SIG-M5 (cell line): ENCODE results near the gene COMT.
"Not testable (repeated sequence)": the region's sequence is repeated elsewhere in the genome, so short reads cannot be mapped to it uniquely, and the experiment has no call there.

ENCODE experiments used
- DNase-seq: peaks from one replicate; lab custom pipeline; 2025; lab: John Stamatoyannopoulos, UW

The COMT gene

GRCh38 chr22:19941365-19942082 is at the start of gene COMT, which contains the start of gene TXNRD2:
TSS of gene COMT (plus strand) at chr22:19941772. CDS start at chr22:19962527, 20,755 bp downstream.
TSS of gene TXNRD2 (minus strand) at chr22:19941818. CDS start at chr22:19941803, 15 bp downstream.
- no peak for DNase-seq

- no peak for DNase-seq
Measured at GRCh38 chr22:19892257-19892879, 49.2 kb upstream of the COMT start.

- DNase-seq = no peak
Measured at GRCh38 chr22:19892925-19893324, 48.6 kb upstream of the COMT start.

GRCh38 chr22:19893363-19893762 is 48.2 kb upstream of the COMT start:
- DNase-seq = no peak

- DNase-seq = no peak
Measured at GRCh38 chr22:19895160-19895849, 46.3 kb upstream of the COMT start.

- no peak for DNase-seq
Measured at GRCh38 chr22:19896665-19897355, 44.8 kb upstream of the COMT start.

- DNase-seq = no peak
Measured at GRCh38 chr22:19897726-19898125, 43.8 kb upstream of the COMT start.

GRCh38 chr22:19898145-19898544 is 43.4 kb upstream of the COMT start:
- no peak for DNase-seq

- DNase-seq = no peak
Measured at GRCh38 chr22:19898831-19899567, 42.6 kb upstream of the COMT start.

GRCh38 chr22:19900707-19901436 is 40.7 kb upstream of the COMT start:
- DNase-seq = no peak

- DNase-seq = no peak
Measured at GRCh38 chr22:19901577-19902244, 39.9 kb upstream of the COMT start.

GRCh38 chr22:19902245-19902715 is 39.3 kb upstream of the COMT start:
- DNase-seq = no peak

- DNase-seq = no peak
Measured at GRCh38 chr22:19903031-19903430, 38.5 kb upstream of the COMT start.

GRCh38 chr22:19903513-19903912 is 38.1 kb upstream of the COMT start:
- no peak for DNase-seq

- DNase-seq = no peak
Measured at GRCh38 chr22:19904174-19904856, 37.3 kb upstream of the COMT start.

- no peak for DNase-seq
Measured at GRCh38 chr22:19904935-19905334, 36.6 kb upstream of the COMT start.

GRCh38 chr22:19905347-19906276 is 36.0 kb upstream of the COMT start:
- no peak for DNase-seq

- DNase-seq = not testable (repeated sequence)
Measured at GRCh38 chr22:19906864-19907263, 34.7 kb upstream of the COMT start.

GRCh38 chr22:19907902-19908301 is 33.7 kb upstream of the COMT start:
- not testable (repeated sequence) for DNase-seq
